Measurements from ENCODE around the gene CNTN4.
"Not testable (repeated sequence)": the region's sequence is repeated elsewhere in the genome, so short reads cannot be mapped to it uniquely, and the experiment has no call there.

CNTN4 gene

DNA sequence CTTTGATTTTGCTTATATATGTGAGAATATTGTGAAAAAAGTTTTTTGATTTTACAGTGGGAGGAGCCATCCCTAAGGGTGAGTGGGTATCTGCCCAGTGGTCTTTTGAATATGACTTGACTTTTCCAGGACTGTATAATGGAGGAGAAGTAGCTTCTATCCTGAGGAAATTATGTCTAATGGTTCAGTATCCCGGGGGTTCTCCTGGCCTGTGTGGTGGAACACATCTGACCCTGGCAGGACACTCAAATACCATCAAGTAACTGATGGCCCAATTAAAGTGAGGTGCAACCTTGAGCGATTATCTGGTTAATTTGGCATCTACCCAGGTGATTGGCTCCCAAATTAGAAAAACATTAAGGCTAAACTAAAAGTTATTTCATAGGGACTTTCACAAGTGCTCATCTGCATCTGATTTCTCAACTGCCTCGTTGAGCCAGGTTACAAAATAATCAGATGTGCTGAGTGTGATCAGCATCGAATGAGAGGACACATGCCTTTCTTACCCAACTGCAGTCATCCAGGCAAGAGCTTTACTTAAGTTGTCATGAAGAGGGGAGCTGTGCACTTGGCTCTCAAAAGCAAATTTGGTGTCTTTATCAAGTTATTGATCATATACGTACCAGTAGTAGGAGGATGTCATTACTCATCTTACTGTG lies 810.2 kb downstream of the CNTN4 start:
- H3K27me3 ChIP-seq (ENCODE audit: insufficient read depth, low read depth, severe bottlenecking): no peaks in the 10 kb centered on the region
- H3K9me3 ChIP-seq (ENCODE audit: severe bottlenecking): no peaks in the 10 kb centered on the region
- H3K4me3 ChIP-seq (ENCODE audit: low read depth, low read length): no peak overlapping the region
- TF ChIP-seq, protein P1, sequence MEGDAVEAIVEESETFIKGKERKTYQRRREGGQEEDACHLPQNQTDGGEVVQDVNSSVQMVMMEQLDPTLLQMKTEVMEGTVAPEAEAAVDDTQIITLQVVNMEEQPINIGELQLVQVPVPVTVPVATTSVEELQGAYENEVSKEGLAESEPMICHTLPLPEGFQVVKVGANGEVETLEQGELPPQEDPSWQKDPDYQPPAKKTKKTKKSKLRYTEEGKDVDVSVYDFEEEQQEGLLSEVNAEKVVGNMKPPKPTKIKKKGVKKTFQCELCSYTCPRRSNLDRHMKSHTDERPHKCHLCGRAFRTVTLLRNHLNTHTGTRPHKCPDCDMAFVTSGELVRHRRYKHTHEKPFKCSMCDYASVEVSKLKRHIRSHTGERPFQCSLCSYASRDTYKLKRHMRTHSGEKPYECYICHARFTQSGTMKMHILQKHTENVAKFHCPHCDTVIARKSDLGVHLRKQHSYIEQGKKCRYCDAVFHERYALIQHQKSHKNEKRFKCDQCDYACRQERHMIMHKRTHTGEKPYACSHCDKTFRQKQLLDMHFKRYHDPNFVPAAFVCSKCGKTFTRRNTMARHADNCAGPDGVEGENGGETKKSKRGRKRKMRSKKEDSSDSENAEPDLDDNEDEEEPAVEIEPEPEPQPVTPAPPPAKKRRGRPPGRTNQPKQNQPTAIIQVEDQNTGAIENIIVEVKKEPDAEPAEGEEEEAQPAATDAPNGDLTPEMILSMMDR (IDR thresholded peaks at IDR 0.05; ENCODE audit: low read depth, low read length): no peak
- no peak overlapping the region for H3K27ac ChIP-seq
- DNase-seq: no peak
- H3K36me3 ChIP-seq: no peaks in the 10 kb centered on the region

DNA sequence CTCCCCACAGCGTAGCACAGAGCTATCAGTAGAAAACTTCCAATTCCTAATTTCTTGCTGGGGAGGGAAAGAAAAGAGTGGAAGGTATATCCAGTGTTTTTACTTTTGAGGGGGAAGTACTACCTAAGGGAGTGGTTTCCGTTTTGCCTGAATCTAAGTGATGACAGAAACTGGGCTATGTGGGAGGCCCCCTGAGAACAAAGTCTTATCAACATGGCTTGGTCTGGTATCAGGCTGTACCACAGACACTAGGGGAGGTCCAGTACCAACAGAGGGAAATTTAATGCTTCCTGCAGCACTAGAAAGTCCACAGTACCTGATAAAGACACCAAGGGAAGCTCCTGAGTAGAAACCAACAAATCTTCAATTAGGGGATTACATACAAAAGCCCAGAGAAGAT lies 812.3 kb downstream of the CNTN4 start:
- DNase-seq: no peak
- Histone ChIP-seq H3K4me3 (ENCODE audit: low read depth, low read length) (no peak overlapping the region), H3K27ac (no peak overlapping the region), H3K9me3 (ENCODE audit: severe bottlenecking) (no peaks in the 10 kb centered on the region), H3K36me3 (no peaks in the 10 kb centered on the region), H3K27me3 (ENCODE audit: insufficient read depth, low read depth, severe bottlenecking) (no peaks in the 10 kb centered on the region)
- TF ChIP-seq, protein P1 (IDR thresholded peaks at IDR 0.05; ENCODE audit: low read depth, low read length): no peak

DNA sequence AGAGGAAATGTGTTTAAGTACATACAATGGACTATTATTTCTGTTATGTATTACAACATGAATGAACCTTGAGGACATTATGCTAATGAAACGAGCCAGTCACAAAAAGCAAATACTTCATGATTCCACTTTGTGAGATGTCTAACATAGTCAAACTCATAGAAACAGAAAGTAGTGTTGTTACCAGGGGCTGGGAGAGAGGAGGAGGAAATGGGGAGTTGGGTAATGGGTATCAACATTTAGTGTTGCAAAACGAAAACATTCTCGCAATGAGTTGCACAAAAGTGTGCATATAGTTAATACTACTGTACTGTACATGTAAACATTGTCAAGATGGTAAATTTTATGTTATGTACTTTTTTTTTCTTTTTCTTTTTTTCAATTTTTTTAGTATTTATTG lies 817.2 kb downstream of the CNTN4 start:
- TF ChIP-seq, protein P1 (IDR thresholded peaks at IDR 0.05; ENCODE audit: low read depth, low read length): no peak
- Histone ChIP-seq H3K27ac (no peak overlapping the region), H3K9me3 (ENCODE audit: severe bottlenecking) (no peaks in the 10 kb centered on the region), H3K36me3 (no peaks in the 10 kb centered on the region), H3K27me3 (ENCODE audit: insufficient read depth, low read depth, severe bottlenecking) (no peaks in the 10 kb centered on the region), H3K4me3 (ENCODE audit: low read depth, low read length) (no peak overlapping the region)
- no peak for DNase-seq

DNA sequence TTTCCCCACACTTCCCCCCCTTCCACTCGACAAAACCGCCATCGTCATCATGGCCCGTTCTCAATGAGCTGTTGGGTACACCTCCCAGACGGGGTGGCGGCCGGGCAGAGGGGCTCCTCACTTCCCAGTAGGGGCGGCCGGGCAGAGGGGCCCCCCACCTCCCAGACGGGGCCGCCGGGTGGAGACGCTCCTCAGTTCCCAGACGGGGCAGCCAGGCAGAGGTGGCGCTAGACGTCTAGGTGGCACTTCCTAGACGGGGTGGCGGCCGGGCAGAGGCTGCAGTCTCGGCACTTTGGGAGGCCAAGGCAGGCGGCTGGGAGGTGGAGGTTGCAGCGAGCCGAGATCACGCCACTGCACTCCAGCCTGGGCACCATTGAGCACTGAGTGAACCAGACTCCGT lies 818.0 kb downstream of the CNTN4 start:
- H3K4me3 ChIP-seq (ENCODE audit: low read depth, low read length); H3K36me3 ChIP-seq; H3K27me3 ChIP-seq (ENCODE audit: insufficient read depth, low read depth, severe bottlenecking); H3K9me3 ChIP-seq (ENCODE audit: severe bottlenecking); H3K27ac ChIP-seq; DNase-seq: not testable (repeated sequence)

DNA sequence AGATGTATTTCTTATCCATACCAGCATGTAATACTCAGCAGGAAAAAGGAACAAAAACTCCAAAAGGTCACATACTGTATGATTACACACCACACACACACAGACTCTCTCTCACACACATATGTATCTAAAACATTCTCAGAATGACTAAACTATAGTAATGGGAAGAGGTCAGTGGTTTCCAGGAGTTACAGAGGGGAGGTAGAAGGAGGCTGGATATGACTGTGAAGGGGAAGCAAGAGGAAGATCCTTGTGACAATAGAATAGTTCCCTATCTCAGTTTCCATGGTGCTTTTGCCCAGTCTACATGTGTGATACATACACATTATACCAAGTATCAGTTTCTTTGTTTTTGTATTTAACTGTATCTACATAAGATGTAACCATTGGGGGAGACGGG lies 821.4 kb downstream of the CNTN4 start:
- H3K27me3 ChIP-seq (ENCODE audit: insufficient read depth, low read depth, severe bottlenecking): no peaks in the 10 kb centered on the region
- TF ChIP-seq, protein P1 (IDR thresholded peaks at IDR 0.05; ENCODE audit: low read depth, low read length): no peak
- H3K4me3 ChIP-seq (ENCODE audit: low read depth, low read length): no peak overlapping the region
- H3K9me3 ChIP-seq (ENCODE audit: severe bottlenecking): no peaks in the 10 kb centered on the region
- H3K36me3 ChIP-seq: no peaks in the 10 kb centered on the region
- DNase-seq: no peak
- no peak overlapping the region for H3K27ac ChIP-seq

DNA sequence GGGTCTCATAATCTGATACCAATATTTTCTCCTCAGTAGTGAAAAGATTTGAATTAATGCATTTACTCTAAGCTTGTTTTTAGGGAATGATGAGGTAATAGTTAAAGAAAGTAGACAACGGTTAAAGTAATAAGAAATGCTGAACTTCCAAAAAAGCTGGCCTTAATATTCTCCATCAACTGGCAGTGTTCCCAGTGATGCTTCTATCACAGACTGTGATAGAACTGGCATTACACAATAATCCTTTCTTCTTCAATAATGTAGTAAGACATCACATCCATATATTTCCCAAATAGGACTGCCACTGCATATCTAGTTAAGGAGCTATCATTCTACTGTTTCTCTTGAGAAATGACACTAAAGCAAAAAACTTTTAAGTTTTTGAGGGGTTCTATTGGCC lies 822.8 kb downstream of the CNTN4 start:
- H3K36me3 ChIP-seq: no peaks in the 10 kb centered on the region
- H3K27ac ChIP-seq: no peak overlapping the region
- H3K9me3 ChIP-seq (ENCODE audit: severe bottlenecking): no peaks in the 10 kb centered on the region
- H3K4me3 ChIP-seq (ENCODE audit: low read depth, low read length): no peak overlapping the region
- DNase-seq: no peak
- TF ChIP-seq, protein P1 (IDR thresholded peaks at IDR 0.05; ENCODE audit: low read depth, low read length): no peak
- no peaks in the 10 kb centered on the region for H3K27me3 ChIP-seq (ENCODE audit: insufficient read depth, low read depth, severe bottlenecking)
